Right ventricle myocardium superior (tissue), 1 donor: ENCODE measurements around the gene TLR8. TPM values are rescaled to one million over a fixed set of nuclear protein-coding genes. Genes with fewer than 3 reads are reported as not detected.

Experiments
- ATAC-seq: fragments of 200-7000 bp; cut with Tn5 transposase; one replicate; pipeline ENCODE4 v1.9.1; 2020; ENCODE audit warnings: mild to moderate bottlenecking; ENCODE audit not compliant: poor library complexity
- DNase-seq: peaks from one replicate; pipeline ENCODE4 v3.0.0-alpha.2; 2020
- intact Hi-C: fragments of 100-400 bp; cut with DNase I; formaldehyde crosslinking; loops from one replicate; pipeline ENCODE4 v1.11.2; 2022
- long read RNA-seq: library from polyadenylated mRNA; unstranded; transcript quantifications from one replicate; pipeline ENCODE4 v2.0.0, GENCODE V29; 2021
- total RNA-seq: library from RNA; stranded (reverse); fragmentation: NEBNext Ultra II Directional; extraction: Animal tissue kit (Norgen Biotek cat#: 25700); gene quantifications from one replicate; pipeline ENCODE4 v1.2.1, GENCODE V29; 2021
- donor health status: DM: no; HTN: yes; CAD: no; lungs with severe emphysema.

The TLR8 gene
- 1.1 TPM for total RNA-seq
- long read RNA-seq: 0 reads

GRCh38 chrX:12906046-12906761 is at the start of gene TLR8:
Gene TLR8 (plus strand): TSS chrX:12906620. CDS start chrX:12906707, 87 bp downstream.
- ATAC-seq (no peak), DNase-seq (no peak)
- intact Hi-C loops: no loop called here

- DNase-seq (no peak), ATAC-seq (peak; percentile 45)
- intact Hi-C loops: no loop called here
These were observed 41.1 kb upstream of the TLR8 start for GRCh38 chrX:12865359-12865758.

- DNase-seq (no peak), ATAC-seq (no peak)
- intact Hi-C loops: no loop called here
These were observed 39.7 kb upstream of the TLR8 start, which contains the start of gene TLR7 for GRCh38 chrX:12866451-12867377. Gene TLR7 (plus strand): TSS chrX:12867072. CDS start chrX:12867579, 507 bp downstream.

DNA sequence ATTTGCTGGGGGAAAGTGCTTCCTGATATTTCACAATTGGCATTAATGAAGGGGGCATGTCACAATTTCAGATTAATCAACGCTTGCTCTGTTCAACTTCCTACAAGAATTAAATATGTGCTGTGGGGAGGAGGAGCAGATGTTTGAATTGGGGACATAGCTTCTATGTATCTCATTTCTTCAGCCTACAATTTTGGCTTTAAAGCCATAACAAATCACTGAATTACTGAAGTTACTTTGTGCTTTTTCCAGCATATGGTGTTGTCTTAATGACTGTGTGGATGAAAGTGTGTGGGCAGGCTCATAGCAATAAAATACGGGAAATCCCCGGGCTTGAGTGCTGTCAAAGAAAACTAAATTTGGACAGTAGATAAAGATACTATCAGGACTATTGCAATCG is 38.7 kb upstream of the TLR8 start:
- intact Hi-C loops: no loop called here
- DNase-seq (no peak), ATAC-seq (no peak)

GRCh38 chrX:12868747-12869146 is 37.7 kb upstream of the TLR8 start:
- no peak for ATAC-seq

DNA sequence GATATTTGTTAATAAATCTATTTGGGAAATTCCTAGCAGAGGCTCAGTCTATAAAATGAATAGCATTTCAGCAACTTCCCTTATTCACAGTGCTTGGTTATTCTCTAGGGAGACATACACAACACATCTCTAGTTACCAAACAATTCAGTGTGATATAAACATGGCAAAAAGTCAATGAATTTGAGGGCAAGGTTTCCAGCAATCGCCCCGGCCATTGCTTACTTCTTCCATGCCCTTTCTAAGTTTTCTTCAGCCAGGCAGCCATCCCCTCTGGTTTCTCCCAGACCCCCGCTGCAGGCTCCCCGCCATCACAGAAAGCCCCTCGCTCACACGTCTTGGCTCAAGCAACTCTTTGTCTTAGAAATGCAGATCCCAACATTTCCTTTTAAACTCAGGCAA is 35.2 kb upstream of the TLR8 start:
- no peak for DNase-seq
- intact Hi-C loops: no loop called here
- no peak for ATAC-seq

More at GRCh38 chrX:12868747-12869146, 37.7 kb upstream of the TLR8 start:
- no peak for DNase-seq
- intact Hi-C loops: no loop called here

- intact Hi-C loops: no loop called here
- no peak for DNase-seq
- no peak for ATAC-seq
These were observed 33.7 kb upstream of the TLR8 start for GRCh38 chrX:12872741-12873140.

- DNase-seq: no peak
- intact Hi-C loops: no loop called here
- no peak for ATAC-seq
These were observed 31.8 kb upstream of the TLR8 start for GRCh38 chrX:12874581-12874980.

DNA sequence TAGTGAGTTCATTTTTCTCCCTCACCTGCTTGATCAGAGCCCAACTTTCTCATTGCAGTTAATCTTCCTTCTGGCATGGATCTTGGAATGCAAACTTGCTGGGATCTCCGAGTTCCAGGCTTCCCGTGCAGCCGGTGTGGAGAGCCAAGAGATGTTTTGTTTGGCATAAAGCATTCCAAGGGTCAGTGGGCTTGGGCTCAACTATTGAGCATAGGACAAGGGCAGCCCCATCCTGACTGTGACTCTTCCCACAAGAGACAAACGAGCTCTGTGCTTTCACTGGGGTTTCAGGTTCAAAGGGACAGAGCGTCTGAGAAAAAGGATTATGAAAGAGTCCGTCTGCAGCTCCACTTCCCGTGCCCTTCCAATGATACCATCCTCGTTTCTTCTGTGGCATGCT is 29.0 kb upstream of the TLR8 start:
- ATAC-seq (no peak), DNase-seq (no peak)
- intact Hi-C loops: no loop called here

DNA sequence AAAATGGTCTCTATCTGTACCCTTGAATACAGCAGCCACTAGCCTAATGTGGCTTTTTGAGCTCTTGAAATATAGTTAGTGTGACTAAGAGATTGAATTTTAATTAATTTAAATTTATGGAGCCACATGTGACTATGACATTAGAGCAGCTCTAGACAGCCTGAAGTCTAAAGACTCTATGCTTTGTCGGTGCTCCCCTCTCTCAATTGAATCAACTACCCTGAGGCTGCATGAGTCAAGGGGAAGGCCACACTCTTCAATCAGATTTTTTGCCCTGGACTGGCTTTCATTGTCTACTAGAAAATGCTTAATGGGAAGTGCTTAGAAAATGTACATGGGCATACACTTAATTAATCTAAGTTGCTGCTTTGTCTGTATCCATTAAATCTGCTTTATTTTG is 27.9 kb upstream of the TLR8 start:
- no peak for DNase-seq
- intact Hi-C loops: no loop called here
- no peak for ATAC-seq

GRCh38 chrX:12881914-12882313 is 24.5 kb upstream of the TLR8 start:
- intact Hi-C loops: no loop called here
- ATAC-seq: no peak
- no peak for DNase-seq

GRCh38 chrX:12885508-12885907 is 20.9 kb upstream of the TLR8 start:
- DNase-seq (no peak), ATAC-seq (no peak)
- intact Hi-C loops: no loop called here

DNA sequence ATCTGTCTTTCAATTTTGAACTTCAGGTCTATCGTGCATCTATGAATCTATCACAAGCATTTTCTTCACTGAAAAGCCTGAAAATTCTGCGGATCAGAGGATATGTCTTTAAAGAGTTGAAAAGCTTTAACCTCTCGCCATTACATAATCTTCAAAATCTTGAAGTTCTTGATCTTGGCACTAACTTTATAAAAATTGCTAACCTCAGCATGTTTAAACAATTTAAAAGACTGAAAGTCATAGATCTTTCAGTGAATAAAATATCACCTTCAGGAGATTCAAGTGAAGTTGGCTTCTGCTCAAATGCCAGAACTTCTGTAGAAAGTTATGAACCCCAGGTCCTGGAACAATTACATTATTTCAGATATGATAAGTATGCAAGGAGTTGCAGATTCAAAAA is 19.9 kb upstream of the TLR8 start:
- ATAC-seq (no peak), DNase-seq (no peak)
- intact Hi-C loops: no loop called here

GRCh38 chrX:12887141-12887540 is 19.3 kb upstream of the TLR8 start:
- intact Hi-C loops: no loop called here
- ATAC-seq (no peak), DNase-seq (no peak)

- DNase-seq: no peak
- ATAC-seq: no peak
- intact Hi-C loops: no loop called here
These were observed 18.7 kb upstream of the TLR8 start for GRCh38 chrX:12887767-12888166.

DNA sequence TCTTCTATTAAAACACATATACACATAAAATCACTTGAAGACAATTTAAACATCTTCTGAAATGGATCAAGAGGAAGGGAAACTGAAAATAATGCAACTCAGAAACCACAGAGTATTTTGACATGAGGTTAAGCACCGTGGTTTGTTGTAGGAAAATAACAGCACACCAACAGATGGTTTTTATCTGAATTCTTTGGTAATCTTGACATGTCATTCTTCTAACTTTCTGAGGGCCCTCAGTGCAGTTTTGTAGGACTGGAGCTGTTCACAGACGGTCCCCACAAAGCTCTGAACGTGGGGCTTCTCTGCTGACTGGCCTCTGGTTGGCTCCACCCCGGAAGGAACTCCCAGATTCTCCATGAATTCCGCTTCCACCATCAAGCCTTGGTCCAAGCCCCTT is 16.0 kb upstream of the TLR8 start:
- no peak for ATAC-seq
- intact Hi-C loops: no loop called here

DNA sequence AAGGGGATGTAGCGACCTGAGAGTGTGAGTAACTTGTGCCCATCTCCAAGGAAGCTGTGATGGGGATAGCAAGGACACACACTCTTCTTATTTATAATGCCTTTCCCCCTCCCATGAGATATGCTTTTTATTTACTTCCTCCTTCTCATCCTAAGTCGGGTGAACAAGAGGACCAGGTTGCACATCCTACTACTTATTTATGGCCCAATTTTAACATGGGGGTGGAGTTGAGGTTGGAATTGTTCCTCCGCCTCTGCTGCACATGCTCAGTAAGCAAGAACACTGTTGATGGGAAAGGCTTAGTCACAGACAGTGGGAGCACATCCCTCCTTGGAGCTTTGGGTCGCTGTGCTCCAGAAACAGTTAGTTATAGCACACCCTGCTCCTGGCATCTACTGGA is 15.2 kb upstream of the TLR8 start:
- intact Hi-C loops: no loop called here
- no peak for ATAC-seq

More for the DNA sequence above, 16.0 kb upstream of the TLR8 start:
- DNase-seq: no peak

GRCh38 chrX:12891915-12892506 is 14.4 kb upstream of the TLR8 start:
- ATAC-seq: no peak
- DNase-seq: no peak
- intact Hi-C loops: no loop called here

More for the DNA sequence above, 15.2 kb upstream of the TLR8 start:
- no peak for DNase-seq

GRCh38 chrX:12892716-12893115 is 13.7 kb upstream of the TLR8 start:
- no peak for DNase-seq
- intact Hi-C loops: no loop called here
- no peak for ATAC-seq
